ENCODE measurements around the gene RNF220. TPM values are rescaled to one million over a fixed set of nuclear protein-coding genes. Genes with fewer than 3 reads are reported as not detected.

RNF220 gene
- polyA plus RNA-seq, 1 of the 3 experiments (the other 2 are of a cell fraction), result 83.7 TPM

- TF ChIP-seq RCOR1 (IDR thresholded peaks at IDR 0.05; ENCODE audit: low read length) (no peak), MXI1 (IDR thresholded peaks at IDR 0.05; ENCODE audit: low read depth, low read length) (no peak), PBX3 (IDR thresholded peaks at IDR 0.05) (no peak), GATA2 (CRISPR knock-in tag; IDR thresholded peaks at IDR 0.05) (no peak), SMC3 (IDR thresholded peaks at IDR 0.05; ENCODE audit: low read depth, low read length) (no peak), ELF1 (IDR thresholded peaks at IDR 0.05) (no peak), FOXJ3 (CRISPR knock-in tag; IDR thresholded peaks at IDR 0.05) (no peak), GABPA (IDR thresholded peaks at IDR 0.05; ENCODE audit: low read depth) (no peak)
Measured at GRCh38 chr1:44454704-44455103, 49.6 kb downstream of the RNF220 start (continued).

- Histone ChIP-seq H3K4me2 (no peak overlapping the region), H3K36me3 (replicated peaks in 1 of 2; ENCODE audit: control insufficient read depth in 1 of 2, insufficient read depth in 2 of 2, low read length in 1 of 2) (no peaks in the 10 kb centered on the region), H3K79me2 (ENCODE audit: insufficient read depth) (no peaks in the 10 kb centered on the region), H3K4me3 (ENCODE audit: low read depth in 2 of 2, low read length in 1 of 2) (no peak overlapping the region), H3K4me1 (ENCODE audit: control insufficient read depth in 1 of 2, insufficient read depth in 2 of 2, low read depth in 1 of 2, low read length in 1 of 2) (no peaks in the 10 kb centered on the region), H3K9me2 (no peaks in the 10 kb centered on the region), H3K27me3 (ENCODE audit: insufficient read depth) (peaks cover 20% of the 10 kb centered on the region; the same call in 1 of the 2 replicates), H3K9ac (no peak overlapping the region), H3K9me3 (no peaks in the 10 kb centered on the region), H4K20me1 (ENCODE audit: insufficient read depth) (no peaks in the 10 kb centered on the region), H2AFZ (ENCODE audit: low read depth) (no peak overlapping the region), H3F3A (replicated peaks; ENCODE audit: insufficient read depth) (no peaks in the 10 kb centered on the region), H3K27ac (ENCODE audit: low read depth in 2 of 2, low read length in 1 of 2) (no peak overlapping the region)
- 27% methylated on average over 12 of the region's 12 CpGs for WGBS (ENCODE audit: low lambda C conversion rate)
- TF ChIP-seq TCF12 (IDR thresholded peaks at IDR 0.05), result no peak
- TF ChIP-seq FOXJ3 (CRISPR knock-in tag; IDR thresholded peaks at IDR 0.05), result no peak
- TF ChIP-seq ELF1 (IDR thresholded peaks at IDR 0.05), result no peak
- no peak for TF ChIP-seq EP300 (IDR thresholded peaks at IDR 0.05; ENCODE audit: borderline replicate concordance in 1 of 2, low read depth in 1 of 2, low read length in 1 of 2)
- TF ChIP-seq ZBTB33 (IDR thresholded peaks at IDR 0.05; ENCODE audit: borderline replicate concordance, low read depth), result no peak
- TF ChIP-seq NRF1 (IDR thresholded peaks at IDR 0.05; ENCODE audit: low read depth, low read length), result no peak
- no peak for TF ChIP-seq MEF2A (IDR thresholded peaks at IDR 0.05; ENCODE audit: borderline replicate concordance, low read depth)
- no peak for TF ChIP-seq USF1 (IDR thresholded peaks at IDR 0.05; ENCODE audit: borderline replicate concordance, low read depth)
- TF ChIP-seq FOSL2 (IDR thresholded peaks at IDR 0.05; ENCODE audit: borderline replicate concordance, low read depth), result no peak
- ChIA-PET CTCF (no interaction called here), POLR2A (no interaction called here)
- no peak for DNase-seq
Measured at GRCh38 chr1:44460107-44460882, 55.2 kb downstream of the RNF220 start.

All from SK-N-SH (cell line).